Aorta (tissue), 5 donors: ENCODE data around the gene LYG1. TPM values are rescaled to one million over a fixed set of nuclear protein-coding genes. Genes with fewer than 3 reads are reported as not detected.
"Not testable (repeated sequence)": the region's sequence is repeated elsewhere in the genome, so short reads cannot be mapped to it uniquely, and the experiment has no call there.

Experiments
- ATAC-seq: fragments of 200-7000 bp; cut with Tn5 transposase; one replicate; pipeline ENCODE4 v1.9.1; 2022; ENCODE audit warnings: moderate library complexity; ENCODE audit not compliant: low FRiP score
- DNase-seq, 2 donors: peaks; one replicate each; pipeline ENCODE4 v3.0.0-alpha.2; 2020
- H3K27ac ChIP-seq, 2 donors: one replicate each; pipeline ENCODE4 v1.5.1; 2013; ENCODE audit warnings: low read length in 2 of 2, mild to moderate bottlenecking in 2 of 2, moderate library complexity in 2 of 2, control low read depth in 1 of 2, inconsistent platforms in 1 of 2, low read depth in 1 of 2
- H3K27me3 ChIP-seq, 2 donors: one replicate each; pipeline ENCODE4 v1.6.1; 2013; ENCODE audit warnings: control low read depth in 1 of 2, low read length in 1 of 2, mild to moderate bottlenecking in 1 of 2, moderate library complexity in 1 of 2; ENCODE audit not compliant: insufficient read depth in 2 of 2, control insufficient read depth in 1 of 2
- H3K36me3 ChIP-seq, 2 donors: one replicate each; pipeline ENCODE4 v1.6.1; 2013; ENCODE audit warnings: control low read depth in 1 of 2, low read length in 1 of 2, mild to moderate bottlenecking in 1 of 2; ENCODE audit not compliant: insufficient read depth in 2 of 2, control insufficient read depth in 1 of 2
- H3K4me1 ChIP-seq, 2 donors: one replicate each; pipeline ENCODE4 v1.6.1; 2013; ENCODE audit warnings: low read length in 2 of 2, control low read depth in 1 of 2, mild to moderate bottlenecking in 1 of 2, moderate library complexity in 1 of 2; ENCODE audit not compliant: insufficient read depth in 2 of 2, control insufficient read depth in 1 of 2
- H3K4me3 ChIP-seq, 2 donors: one replicate each; pipeline ENCODE4 v1.5.1; 2013; ENCODE audit warnings: low read length in 2 of 2, control low read depth in 1 of 2, mild to moderate bottlenecking in 1 of 2
- H3K9me3 ChIP-seq: one replicate; pipeline ENCODE4 v1.6.1; 2013; ENCODE audit warnings: mild to moderate bottlenecking, low read length; ENCODE audit not compliant: control insufficient read depth
- WGBS, 2 donors: extraction: QIAGEN DNeasy Blood & Tissue Kit; methylation state at CpG; one replicate each; pipeline ENCODE4 v1.1.7; 2013; 5-methylcytosine and 5-hydroxymethylcytosine counted together
- intact Hi-C, 2 donors: fragments of 100-400 bp; cut with DNase I; formaldehyde crosslinking; loops; one replicate each; pipeline versions ENCODE4 v1.14.2 to v1.15.0; 2022
- polyA plus RNA-seq, 2 donors: library from polyadenylated mRNA; stranded (reverse); fragments of 200-250 nt; gene quantifications; one replicate each; pipeline ENCODE4 v1.2.3, GENCODE V29; 2013
- total RNA-seq, 2 donors: library from RNA; stranded (reverse); fragmentation: NEBNext Ultra II Directional; extraction: Animal tissue kit (Norgen Biotek cat#: 25700); gene quantifications; one replicate each; pipeline ENCODE4 v1.2.1, GENCODE V29; 2021
- donor health status: healthy with polysubstance abuse.
- donor health status: Bipolar disorder and iron deficiency.
- donor health status: DM: no; HTN: no; CAD: no.
- donor health status: DM: no; HTN: no; CAD: no.
- donor health status: DM: yes; HTN: yes; CAD: no.

Gene LYG1
- total and polyA plus RNA-seq, 4 donors, result 0.88 to 2.7 (median 2.2) TPM

DNA sequence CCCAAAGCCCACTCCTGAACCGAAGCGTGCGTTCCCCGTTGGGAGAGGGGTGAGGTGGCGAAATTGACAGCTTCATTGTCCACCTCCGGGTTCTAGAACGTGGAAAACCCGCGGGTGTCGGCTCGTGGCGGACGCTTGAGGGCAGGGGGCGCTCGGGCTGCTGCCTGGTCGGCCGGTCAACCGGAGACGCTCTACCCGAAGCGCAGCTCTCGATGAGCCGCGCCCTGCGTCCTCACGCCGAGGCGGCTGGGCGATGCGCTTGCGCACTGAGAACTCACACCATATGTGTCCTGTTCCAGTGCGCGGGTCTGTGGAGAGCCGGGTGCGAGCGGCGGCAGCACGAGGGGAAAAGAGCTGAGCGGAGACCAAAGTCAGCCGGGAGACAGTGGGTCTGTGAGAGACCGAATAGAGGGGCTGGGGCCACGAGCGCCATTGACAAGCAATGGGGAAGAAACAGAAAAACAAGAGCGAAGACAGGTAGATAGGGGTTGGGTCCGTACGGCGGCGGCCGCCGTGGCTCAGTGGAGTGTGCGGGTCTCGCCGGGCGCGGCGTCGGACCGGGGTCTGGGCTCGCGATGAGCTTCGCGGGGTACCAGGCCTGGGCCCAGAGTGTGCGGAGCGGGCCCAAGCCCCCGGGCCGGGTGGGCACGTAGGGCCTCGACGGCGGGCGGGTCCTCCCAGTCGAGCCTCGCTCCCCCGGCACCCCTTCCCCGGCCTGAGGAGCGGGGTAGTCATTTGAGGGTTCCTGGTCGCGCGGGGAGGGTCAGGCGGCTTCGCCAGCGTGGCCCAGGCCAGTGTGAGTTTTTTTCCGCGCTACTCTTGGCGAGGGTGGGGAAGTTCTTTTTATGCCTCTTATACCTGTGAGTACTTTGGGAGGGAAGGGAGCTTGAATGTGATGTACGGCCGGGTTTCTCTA lies 36.4 kb upstream of the LYG1 start, which contains the start of gene EIF5B:
Gene EIF5B, plus strand, starts transcription at position 277 of the 916 bp plus-strand sequence. Its CDS starts 166 bp downstream, at position 443.
- peak; percentile 98 to 99 for DNase-seq
- Histone ChIP-seq H3K4me3 (peak within 1 kb of the TSS; percentile 56 to 86), H3K4me1 (no peaks in the 10 kb centered on the region), H3K27ac (peak within 1 kb of the TSS; percentile 47 to 49), H3K36me3 (no peaks in the 10 kb centered on the region), H3K27me3 (no peaks in the 10 kb centered on the region), H3K9me3 (no peaks in the 10 kb centered on the region)
- ATAC-seq, result peak; percentile 96
- intact Hi-C loops, result loop anchor here (2.0 to 5.0 kb wide), 2 partner anchors 151 to 155 kb away; partner anchors contain the start of genes MITD1 (in 1 of the 2) and MRPL30 (in 1 of the 2)
- 0 to 1% methylated on average over 84 to 87 of the region's 87 CpGs for WGBS, 2 donors

DNA sequence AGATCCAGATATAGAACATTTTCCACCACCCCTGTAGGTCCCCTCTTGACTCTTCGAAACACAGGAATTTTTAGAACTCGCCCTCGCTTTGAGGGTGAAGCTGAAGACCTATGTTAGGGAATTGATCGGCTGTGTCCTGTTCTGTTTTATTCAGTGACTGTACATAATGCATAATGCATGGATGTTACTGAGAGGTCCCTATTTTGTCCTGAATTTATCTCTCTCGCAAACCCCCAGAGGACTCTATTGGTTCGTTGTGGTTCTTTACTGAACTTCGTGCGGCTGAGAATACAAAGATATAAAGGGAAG lies 35.8 kb upstream of the LYG1 start:
- no peak for DNase-seq
- Histone ChIP-seq H3K4me1 (no peaks in the 10 kb centered on the region), H3K4me3 (peak overlapping the region; percentile 32 to 36), H3K27me3 (no peaks in the 10 kb centered on the region), H3K36me3 (no peaks in the 10 kb centered on the region), H3K27ac (peak overlapping the region; percentile 47 to 49), H3K9me3 (no peaks in the 10 kb centered on the region)
- ATAC-seq, result peak; percentile 3
- 0 to 1% methylated on average over 8 of the region's 8 CpGs for WGBS, 2 donors
- intact Hi-C loops, result loop anchor here (1.0 to 5.0 kb wide), 3 partner anchors 152 to 154 kb away; partner anchors contain the start of genes MITD1 (in 1 of the 2), MRPL30 (in 1 of the 2) and REV1 (in 1 of the 2)

DNA sequence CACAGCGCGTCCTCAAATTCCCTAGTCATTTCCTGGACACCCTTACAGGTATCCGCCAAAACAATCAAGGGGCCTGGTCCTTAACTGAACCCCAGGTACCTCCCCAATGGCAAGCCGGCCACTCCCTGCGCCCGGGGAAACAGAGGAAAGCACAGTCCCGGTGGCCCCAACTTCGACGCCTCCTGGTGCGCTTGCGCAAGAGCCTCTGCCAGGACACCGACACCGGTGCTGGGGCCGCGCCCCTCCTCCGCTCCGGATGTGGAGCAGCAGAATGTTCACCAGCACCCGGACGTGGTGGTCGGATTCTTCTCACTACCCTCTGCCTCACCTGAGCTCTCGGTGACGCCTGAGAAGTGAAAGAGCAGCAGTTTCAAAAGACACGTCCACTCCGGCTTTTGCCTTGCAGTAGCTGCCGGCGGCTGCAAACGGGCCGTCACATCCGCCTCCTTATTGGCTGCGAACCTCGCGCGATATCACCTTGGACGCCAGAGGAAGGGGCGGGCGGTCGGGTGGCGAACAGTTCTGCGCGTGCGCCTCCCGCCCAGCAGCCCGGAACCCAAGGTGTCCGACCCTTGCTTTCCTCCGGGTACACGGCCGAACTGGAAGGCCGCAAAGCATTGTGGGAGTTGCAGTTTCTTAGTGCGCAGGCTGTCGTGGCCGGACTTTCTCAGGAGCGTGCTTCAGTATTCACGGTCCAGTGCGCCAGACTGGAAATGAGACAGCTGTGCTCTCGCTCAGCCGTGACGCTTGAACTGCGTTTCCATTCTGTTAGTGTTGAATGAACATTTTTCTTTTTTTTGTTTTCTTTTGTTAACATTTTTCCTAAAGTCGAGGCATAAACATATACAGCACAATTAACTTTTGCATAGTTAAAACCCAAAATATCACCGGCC lies 35.2 kb upstream of the LYG1 start, which contains the start of gene TXNDC9:
Gene TXNDC9, minus strand, starts transcription at position 423 of the 893 bp plus-strand sequence. CDS start 3,123 bp downstream, outside the sequence.
- intact Hi-C loops, result loop anchor here (1.0 to 5.0 kb wide), 3 partner anchors 153 to 154 kb away; partner anchors contain the start of genes MITD1 (in 1 of the 2), MRPL30 (in 1 of the 2) and REV1 (in 1 of the 2)
- H3K27me3 ChIP-seq, result no peaks in the 10 kb centered on the region
- ATAC-seq (peak; percentile 99), DNase-seq (peak; percentile 98 to 99)
- H3K36me3 ChIP-seq, result no peaks in the 10 kb centered on the region
- H3K4me3 ChIP-seq, result peak within 1 kb of the TSS; percentile 62 to 86
- H3K4me1 ChIP-seq, result no peaks in the 10 kb centered on the region
- H3K27ac ChIP-seq, result peak within 1 kb of the TSS; percentile 47 to 80
- H3K9me3 ChIP-seq, result no peaks in the 10 kb centered on the region
- 0 to 1% methylated on average over 60 of the region's 60 CpGs for WGBS, 2 donors

DNA sequence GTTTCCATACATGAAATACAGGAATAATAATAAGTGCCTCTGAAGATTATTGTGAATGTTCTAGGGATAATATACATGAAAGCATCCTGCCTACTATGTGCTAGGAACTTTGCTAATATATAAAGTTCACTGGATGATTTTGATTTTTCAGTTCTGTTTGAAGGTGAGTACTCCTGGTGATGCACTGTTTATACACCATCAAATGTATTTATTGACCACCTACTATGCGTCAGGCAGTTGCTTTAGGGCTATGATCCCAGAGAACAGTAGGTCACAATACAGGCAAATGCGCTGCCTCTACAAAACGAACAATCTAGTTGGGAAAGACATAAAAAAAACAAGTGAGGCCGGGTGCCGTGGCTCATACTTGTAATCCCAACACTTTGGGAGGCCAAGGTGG lies 24.4 kb upstream of the LYG1 start:
- DNase-seq, result no peak
- WGBS, 2 donors, result 91 to 93% methylated on average over 5 of the region's 5 CpGs
- Histone ChIP-seq H3K27ac (no peak overlapping the region), H3K27me3 (no peaks in the 10 kb centered on the region), H3K4me1 (no peaks in the 10 kb centered on the region), H3K9me3 (no peaks in the 10 kb centered on the region), H3K4me3 (no peak overlapping the region), H3K36me3 (peaks cover 6 to 11% of the 10 kb centered on the region in 2 donors)
- intact Hi-C loops, result loop anchor here in 1 of 2 donors (10.0 kb wide), 1 partner anchor 141 kb away; the partner anchor contains the start of genes MITD1 and MRPL30
- ATAC-seq, result no peak

DNA sequence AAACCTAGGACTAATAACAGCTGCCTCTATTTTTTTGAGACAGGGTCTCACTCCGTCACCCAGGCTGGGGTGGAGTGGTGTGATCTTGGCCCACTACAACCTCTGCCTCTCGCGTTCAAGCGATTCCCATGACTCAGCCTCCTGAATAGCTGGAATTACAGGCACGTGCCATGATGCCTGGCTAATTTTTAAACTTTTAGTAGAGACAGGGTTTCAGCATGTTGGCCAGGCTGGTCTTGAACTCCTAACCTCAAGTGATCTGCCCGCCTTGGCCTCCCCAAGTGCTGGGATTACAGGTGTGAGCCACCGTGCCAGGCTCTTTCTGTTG lies 16.8 kb upstream of the LYG1 start:
- intact Hi-C loops, H3K9me3 ChIP-seq, DNase-seq, H3K27ac ChIP-seq, H3K36me3 ChIP-seq, ATAC-seq, H3K4me3 ChIP-seq, H3K4me1 ChIP-seq, H3K27me3 ChIP-seq: not testable (repeated sequence)
- WGBS, 2 donors, result 96 to 98% methylated on average over 7 of the region's 7 CpGs

DNA sequence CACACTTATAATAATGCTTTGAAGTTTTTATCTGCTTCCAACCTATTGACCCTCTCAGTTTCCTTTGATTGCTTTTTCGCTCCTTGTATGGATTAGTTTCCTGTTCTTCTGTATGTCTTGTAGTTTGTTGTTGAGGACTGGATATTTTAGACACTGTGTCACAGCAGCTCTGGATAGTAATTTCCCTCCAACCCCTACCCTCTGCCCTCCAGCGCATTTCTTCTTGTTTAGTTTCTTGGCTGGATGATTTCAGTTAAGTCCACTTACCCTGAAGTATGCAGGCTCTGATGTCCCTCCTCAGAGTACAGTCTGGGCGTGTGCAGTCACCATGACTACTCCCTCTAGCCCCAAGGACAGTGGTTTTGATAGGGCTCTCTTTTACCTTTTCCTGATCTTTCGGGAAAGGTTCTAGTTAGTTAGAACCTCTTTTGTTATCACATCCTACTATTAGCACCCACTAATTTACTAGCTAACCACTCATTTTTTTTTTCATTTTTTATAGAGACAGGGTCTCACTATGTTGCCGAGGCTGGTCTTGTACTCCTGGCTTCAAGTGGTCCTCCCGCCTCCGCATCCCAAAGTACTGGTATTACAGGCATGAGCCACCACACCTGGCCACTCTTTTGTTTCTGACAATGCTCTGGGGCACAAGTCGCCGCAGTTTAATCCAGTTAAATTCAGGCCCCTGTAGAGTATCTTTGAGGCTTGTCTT lies 16.3 kb upstream of the LYG1 start:
- peaks cover 0 to 3% of the 10 kb centered on the region in 2 donors for H3K36me3 ChIP-seq
- WGBS, 2 donors, result 97 to 98% methylated on average over 9 of the region's 9 CpGs
- intact Hi-C loops, result no loop called here

DNA sequence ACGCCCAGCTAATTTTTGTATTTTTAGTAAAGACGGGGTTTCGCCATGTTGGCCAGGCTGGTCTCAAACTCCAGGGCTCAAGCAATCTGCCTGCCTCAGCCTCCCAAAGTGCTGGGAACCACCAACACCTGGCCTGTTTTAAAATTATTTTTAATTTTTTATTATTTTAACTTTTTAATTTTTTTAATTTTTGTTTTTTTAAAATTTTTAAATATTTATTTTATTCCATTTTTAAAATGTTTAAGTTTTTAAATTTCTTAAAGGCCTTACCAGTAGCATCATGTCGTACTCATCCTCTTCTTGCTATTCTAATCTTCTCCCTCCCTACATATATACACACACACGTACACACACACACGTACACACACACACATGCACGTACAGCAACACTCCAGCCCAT lies 1.4 kb downstream of the LYG1 start:
- Histone ChIP-seq H3K27ac (no peak overlapping the region), H3K4me3 (no peak overlapping the region), H3K36me3 (no peaks in the 10 kb centered on the region), H3K27me3 (no peaks in the 10 kb centered on the region), H3K9me3 (no peaks in the 10 kb centered on the region), H3K4me1 (no peaks in the 10 kb centered on the region)
- WGBS, 2 donors, result 95 to 96% methylated on average over 7 of the region's 7 CpGs
- intact Hi-C loops, result no loop called here
- ATAC-seq, result no peak
- DNase-seq, result no peak

More for the DNA sequence above, 16.3 kb upstream of the LYG1 start:
- H3K27ac ChIP-seq, result no peak overlapping the region
- no peak for ATAC-seq
- H3K4me1 ChIP-seq, result no peaks in the 10 kb centered on the region
- no peak overlapping the region for H3K4me3 ChIP-seq
- DNase-seq, result no peak
- H3K9me3 ChIP-seq, result no peaks in the 10 kb centered on the region
- no peaks in the 10 kb centered on the region for H3K27me3 ChIP-seq

DNA sequence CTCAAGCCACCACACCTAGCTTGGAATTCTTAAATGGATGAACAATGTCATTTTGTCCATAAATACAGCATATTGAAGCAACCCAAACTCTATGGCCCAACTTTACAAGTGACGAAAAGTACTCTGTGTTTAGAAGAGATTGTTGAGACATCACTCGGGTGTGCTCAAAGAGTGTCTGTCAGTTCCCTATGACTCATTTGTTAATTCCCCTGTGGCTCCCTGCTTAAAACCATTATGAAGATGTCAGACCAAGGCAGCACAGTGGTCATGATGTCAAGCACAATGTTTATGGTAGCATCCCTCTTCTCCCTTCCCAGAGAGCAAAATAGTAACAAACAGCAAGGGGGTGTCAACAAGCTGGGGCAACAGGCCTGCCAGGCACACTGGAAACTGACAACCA lies 3.0 kb downstream of the LYG1 start:
- Histone ChIP-seq H3K4me1 (no peaks in the 10 kb centered on the region), H3K4me3 (no peak overlapping the region), H3K27ac (no peak overlapping the region), H3K27me3 (no peaks in the 10 kb centered on the region), H3K36me3 (no peaks in the 10 kb centered on the region), H3K9me3 (no peaks in the 10 kb centered on the region)
- intact Hi-C loops, result no loop called here
- DNase-seq (no peak), ATAC-seq (no peak)
- 70 to 97% methylated on average over 2 of the region's 2 CpGs for WGBS, 2 donors
